SU-DHL-6 (cell line): ENCODE results near the gene RECQL5.

Source experiments
- H2AFZ ChIP-seq: fragments of 200-600 bp; sonication (generic); 2 replicates; pipeline ENCODE4 v1.6.1; 2014; ENCODE audit warnings: low read depth, mild to moderate bottlenecking, moderate library complexity, mixed read lengths, antibody characterized with exemption, low read length; ENCODE audit not compliant: severe bottlenecking
- H3F3A ChIP-seq: fragments of 200-600 bp; shearing (Covaris generic); 2 replicates; pipeline ENCODE4 v1.6.0; 2016; ENCODE audit warnings: antibody characterized with exemption, mild to moderate bottlenecking; ENCODE audit not compliant: insufficient read depth
- H3K27ac ChIP-seq: fragments of 200-600 bp; sonication (generic); 2 replicates; pipeline ENCODE4 v1.5.1; 2016; ENCODE audit warnings: low read depth, mild to moderate bottlenecking, low read length, moderate library complexity, mixed read lengths
- H3K27me3 ChIP-seq: fragments of 200-600 bp; sonication (generic), shearing (Covaris generic); 2 replicates; pipeline ENCODE4 v1.6.0; 2014; ENCODE audit warnings: mild to moderate bottlenecking, low read length
- H3K36me3 ChIP-seq: fragments of 200-600 bp; sonication (generic); 2 replicates; pipeline ENCODE4 v1.6.1; 2014; ENCODE audit warnings: mild to moderate bottlenecking, low read length, mixed read lengths
- H3K4me2 ChIP-seq: fragments of 300-600, 200-600 bp; shearing (Covaris generic), sonication (generic); 2 replicates; pipeline ENCODE4 v1.6.0; 2014; ENCODE audit warnings: low read length, low read depth, mild to moderate bottlenecking; ENCODE audit not compliant: poor library complexity, severe bottlenecking
- H3K4me3 ChIP-seq: fragments of 200-600 bp; sonication (generic); 2 replicates; pipeline ENCODE4 v1.5.1; 2014; ENCODE audit warnings: antibody characterized with exemption, low read length, mild to moderate bottlenecking, mixed read lengths; ENCODE audit not compliant: insufficient read depth, poor library complexity, severe bottlenecking
- H3K79me2 ChIP-seq: fragments of 200-600 bp; sonication (generic); 2 replicates; pipeline ENCODE4 v1.6.1; 2014; ENCODE audit warnings: mild to moderate bottlenecking, low read length, moderate library complexity; ENCODE audit not compliant: insufficient read depth
- H3K9ac ChIP-seq: fragments of 200-600 bp; sonication (generic); 2 replicates; pipeline ENCODE4 v1.7.0; 2014; ENCODE audit warnings: mild to moderate bottlenecking, low read length
- H3K9me2 ChIP-seq: fragments of 200-600 bp; sonication (generic); replicated peaks from 2 replicates; pipeline ENCODE4 v1.6.1; 2014; ENCODE audit warnings: low read length; ENCODE audit not compliant: insufficient read depth
- H3K9me3 ChIP-seq: fragments of 200-600 bp; sonication (generic); 2 replicates; pipeline ENCODE4 v1.6.1; 2014; ENCODE audit warnings: low read length, mixed read lengths; ENCODE audit not compliant: insufficient read depth
- H4K20me1 ChIP-seq: fragments of 200-600 bp; sonication (generic); 2 replicates; pipeline ENCODE4 v1.6.1; 2014; ENCODE audit warnings: low read depth, mild to moderate bottlenecking, antibody characterized with exemption, low read length, moderate library complexity, mixed read lengths
- EZH2phosphoT487 ChIP-seq: fragments of 200-600 bp; sonication (generic), shearing (Covaris generic); conservative IDR thresholded peaks from 2 replicates; pipeline ENCODE4 v1.6.1; 2018; ENCODE audit warnings: mild to moderate bottlenecking, antibody characterized with exemption, low read length, moderate library complexity, mixed read lengths
- TF ChIP-seq, protein P1 (sequence below): fragments of 200-600 bp; sonication (generic); IDR thresholded peaks from one replicate; pipeline ENCODE4 v1.5.1; 2017; ENCODE audit warnings: antibody characterized with exemption, mild to moderate bottlenecking, low read length, moderate library complexity; ENCODE audit not compliant: insufficient read depth, poor library complexity, severe bottlenecking

Gene RECQL5

DNA sequence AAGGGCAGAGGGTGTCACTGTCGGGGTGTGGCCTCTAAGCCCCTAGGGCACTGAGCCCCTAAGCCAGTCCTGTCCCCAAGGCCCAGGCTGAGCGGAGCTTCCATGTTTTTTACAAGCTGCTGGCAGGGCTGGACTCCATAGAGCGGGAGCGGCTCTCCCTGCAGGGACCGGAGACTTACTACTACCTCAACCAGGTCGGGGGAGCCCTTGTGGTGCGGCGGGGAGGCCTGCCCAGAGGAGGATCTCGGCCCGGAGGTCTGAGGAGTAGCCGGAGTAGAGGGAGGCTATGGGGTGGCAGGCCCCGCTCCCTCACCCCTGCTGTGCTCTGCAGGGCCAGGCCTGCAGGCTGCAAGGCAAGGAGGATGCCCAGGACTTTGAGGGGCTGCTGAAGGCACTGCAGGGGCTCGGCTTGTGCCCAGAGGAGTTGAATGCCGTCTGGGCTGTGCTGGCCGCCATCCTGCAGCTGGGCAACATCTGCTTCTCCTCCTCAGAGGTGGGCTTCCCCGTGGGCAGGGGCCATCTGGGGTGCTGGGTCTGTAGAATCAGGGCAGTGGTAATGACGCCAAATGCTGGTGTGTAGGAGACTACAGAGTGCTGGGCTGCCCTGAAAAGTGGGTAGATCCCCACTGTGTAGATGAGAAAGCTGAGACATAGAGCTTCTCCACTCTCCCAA is 74.5 kb downstream of the RECQL5 start:
- H3K79me2 ChIP-seq: no peaks in the 10 kb centered on the region
- no peak overlapping the region for H2AFZ ChIP-seq
- 0 out of 2 replicates have a peak, but pooled peaks cover 6% of the 10 kb centered on the region for H3F3A ChIP-seq
- H3K4me2 ChIP-seq: no peak overlapping the region
- H3K9me2 ChIP-seq: no peaks in the 10 kb centered on the region
- H4K20me1 ChIP-seq: no peaks in the 10 kb centered on the region
- no peaks in the 10 kb centered on the region for H3K36me3 ChIP-seq
- H3K27me3 ChIP-seq: no peaks in the 10 kb centered on the region
- H3K27ac ChIP-seq: no peak overlapping the region
- no peak overlapping the region for H3K9ac ChIP-seq
- no peaks in the 10 kb centered on the region for H3K9me3 ChIP-seq
- no peak overlapping the region for H3K4me3 ChIP-seq
- TF ChIP-seq, protein P1, sequence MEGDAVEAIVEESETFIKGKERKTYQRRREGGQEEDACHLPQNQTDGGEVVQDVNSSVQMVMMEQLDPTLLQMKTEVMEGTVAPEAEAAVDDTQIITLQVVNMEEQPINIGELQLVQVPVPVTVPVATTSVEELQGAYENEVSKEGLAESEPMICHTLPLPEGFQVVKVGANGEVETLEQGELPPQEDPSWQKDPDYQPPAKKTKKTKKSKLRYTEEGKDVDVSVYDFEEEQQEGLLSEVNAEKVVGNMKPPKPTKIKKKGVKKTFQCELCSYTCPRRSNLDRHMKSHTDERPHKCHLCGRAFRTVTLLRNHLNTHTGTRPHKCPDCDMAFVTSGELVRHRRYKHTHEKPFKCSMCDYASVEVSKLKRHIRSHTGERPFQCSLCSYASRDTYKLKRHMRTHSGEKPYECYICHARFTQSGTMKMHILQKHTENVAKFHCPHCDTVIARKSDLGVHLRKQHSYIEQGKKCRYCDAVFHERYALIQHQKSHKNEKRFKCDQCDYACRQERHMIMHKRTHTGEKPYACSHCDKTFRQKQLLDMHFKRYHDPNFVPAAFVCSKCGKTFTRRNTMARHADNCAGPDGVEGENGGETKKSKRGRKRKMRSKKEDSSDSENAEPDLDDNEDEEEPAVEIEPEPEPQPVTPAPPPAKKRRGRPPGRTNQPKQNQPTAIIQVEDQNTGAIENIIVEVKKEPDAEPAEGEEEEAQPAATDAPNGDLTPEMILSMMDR: no peak
- TF ChIP-seq EZH2phosphoT487: no peak

DNA sequence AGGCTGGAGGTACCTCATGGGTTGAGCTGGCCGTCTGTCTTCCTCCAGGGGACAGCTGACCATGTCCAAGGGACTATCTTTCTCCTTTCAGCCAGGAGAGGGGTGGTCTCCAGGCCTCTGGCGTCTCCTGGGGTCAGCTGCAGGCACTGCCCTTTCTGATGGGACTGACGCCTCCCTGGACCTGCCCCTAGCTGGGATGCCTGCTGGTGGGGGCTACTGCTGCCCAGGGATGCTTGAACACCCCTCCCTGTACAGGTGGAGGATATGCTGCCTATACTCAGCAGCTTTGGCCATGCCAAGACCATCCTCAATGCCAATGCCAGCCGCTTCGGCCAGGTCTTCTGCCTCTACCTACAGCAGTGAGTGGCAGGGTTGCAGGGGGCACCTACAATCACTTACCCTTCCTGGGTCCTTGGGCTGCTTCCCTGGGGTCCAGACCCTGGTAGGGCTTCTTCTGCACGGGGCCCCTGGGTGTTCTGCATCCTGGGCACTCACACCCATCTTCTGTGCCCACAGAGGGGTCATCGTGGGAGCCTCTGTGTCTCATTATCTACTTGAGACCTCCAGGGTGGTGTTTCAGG is 75.1 kb downstream of the RECQL5 start:
- no peak overlapping the region for H3K27ac ChIP-seq
- no peak overlapping the region for H3K9ac ChIP-seq
- H3K79me2 ChIP-seq: no peaks in the 10 kb centered on the region
- H3K27me3 ChIP-seq: no peaks in the 10 kb centered on the region
- H3K36me3 ChIP-seq: no peaks in the 10 kb centered on the region
- H3K9me2 ChIP-seq: no peaks in the 10 kb centered on the region
- no peak overlapping the region for H3K4me2 ChIP-seq
- no peaks in the 10 kb centered on the region for H4K20me1 ChIP-seq
- no peak overlapping the region for H3K4me3 ChIP-seq
- no peak overlapping the region for H2AFZ ChIP-seq
- H3F3A ChIP-seq: 0 out of 2 replicates have a peak, but pooled peaks cover 6% of the 10 kb centered on the region
- no peaks in the 10 kb centered on the region for H3K9me3 ChIP-seq
- TF ChIP-seq, protein P1: no peak
- no peak for TF ChIP-seq EZH2phosphoT487

DNA sequence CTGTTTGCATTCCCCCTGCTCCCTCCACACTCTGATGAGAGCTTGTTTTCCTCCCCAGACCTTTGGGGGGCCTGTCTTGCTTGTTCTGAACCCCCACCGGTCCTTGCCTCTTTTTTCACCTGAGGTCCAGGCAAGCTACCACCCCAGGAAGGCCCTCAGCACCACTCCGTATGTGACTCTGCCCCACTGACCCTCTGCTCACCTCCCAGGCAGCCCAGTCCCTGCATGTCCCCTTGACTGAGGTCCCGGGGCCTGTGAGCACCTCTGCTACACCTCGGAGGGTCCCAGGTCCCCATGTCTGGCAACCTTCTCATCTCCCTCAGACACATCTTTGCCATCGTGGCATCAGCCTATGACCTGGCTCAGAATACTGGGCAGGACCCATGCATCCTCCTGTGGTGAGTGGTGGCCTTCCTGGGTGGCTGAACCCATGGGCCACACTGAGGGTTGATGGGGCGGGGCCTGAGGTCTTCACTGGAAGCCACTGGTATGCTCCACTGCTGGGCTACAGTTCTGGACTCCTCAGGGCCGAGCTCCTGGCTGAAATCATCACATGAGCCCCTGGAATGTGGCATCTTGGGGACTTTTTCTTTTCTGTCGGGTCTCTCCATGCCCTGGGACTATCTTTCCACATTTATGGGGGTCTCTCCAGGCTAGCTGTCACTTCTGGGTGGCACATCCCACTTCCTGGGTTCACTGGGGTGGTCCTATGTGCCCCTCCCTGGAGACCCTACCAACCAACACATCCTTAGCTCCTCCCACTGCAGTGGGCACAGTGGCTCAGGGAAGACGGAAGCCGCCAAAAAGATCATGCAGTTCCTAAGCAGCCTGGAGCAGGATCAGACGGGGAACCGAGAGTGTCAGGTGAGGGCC is 75.9 kb downstream of the RECQL5 start:
- Histone ChIP-seq H3K4me2 (no peak overlapping the region), H3K27me3 (no peaks in the 10 kb centered on the region), H3K4me3 (no peak overlapping the region), H3K9me2 (no peaks in the 10 kb centered on the region), H3F3A (0 out of 2 replicates have a peak, but pooled peaks cover 6% of the 10 kb centered on the region), H3K27ac (no peak overlapping the region), H4K20me1 (no peaks in the 10 kb centered on the region), H3K9me3 (no peaks in the 10 kb centered on the region), H3K9ac (no peak overlapping the region), H3K79me2 (no peaks in the 10 kb centered on the region), H3K36me3 (no peaks in the 10 kb centered on the region), H2AFZ (no peak overlapping the region)
- TF ChIP-seq EZH2phosphoT487: no peak
- TF ChIP-seq, protein P1: no peak
